ENCODE results near the gene TDRD1.

DNA sequence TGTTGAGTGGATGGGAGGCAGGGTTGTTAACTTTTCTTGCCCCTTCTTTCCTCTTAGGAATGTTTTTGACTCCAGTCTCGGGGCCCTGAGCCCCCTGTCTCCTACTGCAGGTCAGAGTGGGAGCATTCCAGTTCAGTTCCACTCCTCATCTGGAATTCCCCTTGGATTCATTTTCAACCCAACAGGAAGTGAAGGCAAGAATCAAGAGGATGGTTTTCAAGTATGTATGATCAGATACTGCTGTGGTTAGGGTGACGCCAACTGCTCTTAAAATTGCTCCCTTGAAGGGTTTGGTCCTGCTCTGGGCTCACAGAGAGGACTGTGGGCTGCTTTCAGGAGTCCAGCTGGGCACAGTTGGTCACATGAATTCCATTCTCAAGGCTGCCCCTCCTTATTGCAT, 81.9 kb downstream of the TDRD1 start:
- TF ChIP-seq TCF12 (IDR thresholded peaks at IDR 0.05; ENCODE audit: low read depth) (no peak), TAF1 (IDR thresholded peaks at IDR 0.05; ENCODE audit: low read depth) (no peak), ZBTB7A (IDR thresholded peaks at IDR 0.05; ENCODE audit: low read depth) (no peak), CEBPB (IDR thresholded peaks at IDR 0.05) (no peak), YY1 (IDR thresholded peaks at IDR 0.05; ENCODE audit: low read depth) (no peak), FOXM1 (IDR thresholded peaks at IDR 0.05; ENCODE audit: borderline replicate concordance, low read depth) (no peak), TEAD4 (IDR thresholded peaks at IDR 0.05) (no peak), NFIC (IDR thresholded peaks at IDR 0.05) (no peak), RAD21 (IDR thresholded peaks at IDR 0.05; ENCODE audit: low read depth) (no peak), EP300 (IDR thresholded peaks at IDR 0.05; ENCODE audit: borderline replicate concordance) (no peak), CREB1 (IDR thresholded peaks at IDR 0.05; ENCODE audit: low read depth) (no peak)
- TF ChIP-seq, protein P1, sequence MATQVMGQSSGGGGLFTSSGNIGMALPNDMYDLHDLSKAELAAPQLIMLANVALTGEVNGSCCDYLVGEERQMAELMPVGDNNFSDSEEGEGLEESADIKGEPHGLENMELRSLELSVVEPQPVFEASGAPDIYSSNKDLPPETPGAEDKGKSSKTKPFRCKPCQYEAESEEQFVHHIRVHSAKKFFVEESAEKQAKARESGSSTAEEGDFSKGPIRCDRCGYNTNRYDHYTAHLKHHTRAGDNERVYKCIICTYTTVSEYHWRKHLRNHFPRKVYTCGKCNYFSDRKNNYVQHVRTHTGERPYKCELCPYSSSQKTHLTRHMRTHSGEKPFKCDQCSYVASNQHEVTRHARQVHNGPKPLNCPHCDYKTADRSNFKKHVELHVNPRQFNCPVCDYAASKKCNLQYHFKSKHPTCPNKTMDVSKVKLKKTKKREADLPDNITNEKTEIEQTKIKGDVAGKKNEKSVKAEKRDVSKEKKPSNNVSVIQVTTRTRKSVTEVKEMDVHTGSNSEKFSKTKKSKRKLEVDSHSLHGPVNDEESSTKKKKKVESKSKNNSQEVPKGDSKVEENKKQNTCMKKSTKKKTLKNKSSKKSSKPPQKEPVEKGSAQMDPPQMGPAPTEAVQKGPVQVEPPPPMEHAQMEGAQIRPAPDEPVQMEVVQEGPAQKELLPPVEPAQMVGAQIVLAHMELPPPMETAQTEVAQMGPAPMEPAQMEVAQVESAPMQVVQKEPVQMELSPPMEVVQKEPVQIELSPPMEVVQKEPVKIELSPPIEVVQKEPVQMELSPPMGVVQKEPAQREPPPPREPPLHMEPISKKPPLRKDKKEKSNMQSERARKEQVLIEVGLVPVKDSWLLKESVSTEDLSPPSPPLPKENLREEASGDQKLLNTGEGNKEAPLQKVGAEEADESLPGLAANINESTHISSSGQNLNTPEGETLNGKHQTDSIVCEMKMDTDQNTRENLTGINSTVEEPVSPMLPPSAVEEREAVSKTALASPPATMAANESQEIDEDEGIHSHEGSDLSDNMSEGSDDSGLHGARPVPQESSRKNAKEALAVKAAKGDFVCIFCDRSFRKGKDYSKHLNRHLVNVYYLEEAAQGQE (IDR thresholded peaks at IDR 0.05; ENCODE audit: low read depth) = no peak
- TF ChIP-seq, protein P2, sequence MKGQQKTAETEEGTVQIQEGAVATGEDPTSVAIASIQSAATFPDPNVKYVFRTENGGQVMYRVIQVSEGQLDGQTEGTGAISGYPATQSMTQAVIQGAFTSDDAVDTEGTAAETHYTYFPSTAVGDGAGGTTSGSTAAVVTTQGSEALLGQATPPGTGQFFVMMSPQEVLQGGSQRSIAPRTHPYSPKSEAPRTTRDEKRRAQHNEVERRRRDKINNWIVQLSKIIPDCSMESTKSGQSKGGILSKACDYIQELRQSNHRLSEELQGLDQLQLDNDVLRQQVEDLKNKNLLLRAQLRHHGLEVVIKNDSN (IDR thresholded peaks at IDR 0.05) = no peak
- TF ChIP-seq, protein P3, sequence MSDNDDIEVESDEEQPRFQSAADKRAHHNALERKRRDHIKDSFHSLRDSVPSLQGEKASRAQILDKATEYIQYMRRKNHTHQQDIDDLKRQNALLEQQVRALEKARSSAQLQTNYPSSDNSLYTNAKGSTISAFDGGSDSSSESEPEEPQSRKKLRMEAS (IDR thresholded peaks at IDR 0.05) = no peak

Data from Ishikawa (cell line).